Caco-2 (cell line): Measurements from ENCODE around the gene TPST2. TPM values are rescaled to one million over a fixed set of nuclear protein-coding genes. Genes with fewer than 3 reads are reported as not detected.

ENCODE experiments used
- BruUV-seq: library from RNA; stranded (reverse); fragments of 400-500 nt; replicated peaks from 2 replicates; lab custom pipeline; 2021; lab: Mats Ljungman, UMichigan
- CTCF ChIA-PET: fragments of 300-600 bp; sonication (Branson Sonifier 250); formaldehyde crosslinking; loops from one replicate; lab custom pipeline; 2022; ENCODE audit warnings: antibody characterized with exemption; lab: Charles Lee
- POLR2A ChIA-PET: fragments of 300-600 bp; sonication (Branson Sonifier 250); formaldehyde crosslinking; loops from one replicate; lab custom pipeline; 2022; ENCODE audit warnings: antibody characterized with exemption; lab: Charles Lee
- DNase-seq, 2 experiments: peaks; one replicate each; pipeline versions ENCODE4 v3.0.0 to v3.0.0-alpha.2; 2020 to 2022
- H3K27me3 ChIP-seq: replicated peaks from 2 replicates; pipeline ENCODE4 v1.6.0; 2011; ENCODE audit warnings: low read length; ENCODE audit not compliant: control insufficient read depth, insufficient read depth
- H3K36me3 ChIP-seq: 2 replicates; pipeline ENCODE4 v1.5.1; 2011; ENCODE audit warnings: low read length; ENCODE audit not compliant: control insufficient read depth, insufficient read depth
- H3K4me1 ChIP-seq: fragments of 250-450 bp; sonication (Bioruptor Pico); 2 replicates; pipeline ENCODE4 v1.5.1; 2020; ENCODE audit warnings: mild to moderate bottlenecking
- H3K4me3 ChIP-seq: 2 replicates; pipeline ENCODE4 v1.5.1; 2011; ENCODE audit warnings: low read depth, mild to moderate bottlenecking, control low read depth, low read length
- H3K9me3 ChIP-seq: fragments of 250-450 bp; sonication (Bioruptor Pico); 2 replicates; pipeline ENCODE4 v1.5.1; 2020; ENCODE audit warnings: mild to moderate bottlenecking, moderate library complexity
- H3K27ac Mint-ChIP-seq: one replicate; pipeline ENCODE4 v1.8.0; 2022; ENCODE audit warnings: mixed read lengths; ENCODE audit not compliant: unreplicated experiment
- H3K27me3 Mint-ChIP-seq: one replicate; pipeline ENCODE4 v1.8.0; 2022; ENCODE audit warnings: mixed read lengths; ENCODE audit not compliant: insufficient read depth, unreplicated experiment
- H3K36me3 Mint-ChIP-seq: one replicate; pipeline ENCODE4 v1.8.0; 2022; ENCODE audit warnings: mild to moderate bottlenecking, mixed read lengths; ENCODE audit not compliant: insufficient read depth, unreplicated experiment
- H3K4me1 Mint-ChIP-seq: one replicate; pipeline ENCODE4 v1.8.0; 2022; ENCODE audit warnings: low read depth, mixed read lengths; ENCODE audit not compliant: unreplicated experiment
- H3K4me3 Mint-ChIP-seq: one replicate; pipeline ENCODE4 v1.8.0; 2022; ENCODE audit warnings: mild to moderate bottlenecking, moderate library complexity, mixed read lengths; ENCODE audit not compliant: unreplicated experiment
- H3K9me3 Mint-ChIP-seq: one replicate; pipeline ENCODE4 v1.8.0; 2022; ENCODE audit warnings: mixed read lengths; ENCODE audit not compliant: unreplicated experiment
- CTCF ChIP-seq, 2 experiments: fragments of 200-600 bp in 1 of 2; IDR thresholded peaks; 1 replicate in 1 of 2; 2 replicates in 1 of 2; pipeline versions ENCODE4 v1.5.1 to v1.8.0; 2011 to 2022; ENCODE audit warnings: antibody characterized with exemption in 1 of 2, control low read depth in 1 of 2, inconsistent platforms in 1 of 2, low read depth in 1 of 2, low read length in 1 of 2, mild to moderate bottlenecking in 1 of 2, moderate library complexity in 1 of 2; ENCODE audit not compliant: insufficient read depth in 1 of 2, severe bottlenecking in 1 of 2, unreplicated experiment in 1 of 2
- intact Hi-C: fragments of 100-400 bp; cut with micrococcal nuclease; formaldehyde crosslinking; loops from one replicate; pipeline ENCODE4 v1.10.0; 2022; ENCODE audit not compliant: unreplicated experiment
- total RNA-seq: library from RNA; stranded (reverse); gene quantifications from 2 replicates; pipeline ENCODE4 v1.2.3, GENCODE V29; 2022

TPST2 gene
- total RNA-seq, 1 experiment from 2014 or later, result 9.5 TPM

- BruUV-seq, result no TSS peak
- Histone ChIP-seq H3K4me1 (no peaks in the 10 kb centered on the region), H3K27me3 (no peaks in the 10 kb centered on the region), H3K4me3 (no peak overlapping the region), H3K9me3 (no peaks in the 10 kb centered on the region), H3K36me3 (no peaks in the 10 kb centered on the region)
- H3K27ac Mint-ChIP-seq, result no peak overlapping the region
- H3K9me3 Mint-ChIP-seq, result no peaks in the 10 kb centered on the region
- DNase-seq, result no peak
- ChIA-PET CTCF (no interaction called here), POLR2A (no interaction called here)
- no peaks in the 10 kb centered on the region for H3K27me3 Mint-ChIP-seq
- H3K4me1 Mint-ChIP-seq, result no peaks in the 10 kb centered on the region
- intact Hi-C loops, result no loop called here
- H3K4me3 Mint-ChIP-seq, result no peak overlapping the region
- TF ChIP-seq CTCF (IDR thresholded peaks at IDR 0.05; ENCODE audit: insufficient read depth in 1 of 2, low read depth in 1 of 2, low read length in 1 of 2, severe bottlenecking in 1 of 2, unreplicated experiment in 1 of 2), result no peak
- H3K36me3 Mint-ChIP-seq, result no peaks in the 10 kb centered on the region
These were observed 34.5 kb downstream of the TPST2 start for GRCh38 chr22:26555478-26555877.

DNA sequence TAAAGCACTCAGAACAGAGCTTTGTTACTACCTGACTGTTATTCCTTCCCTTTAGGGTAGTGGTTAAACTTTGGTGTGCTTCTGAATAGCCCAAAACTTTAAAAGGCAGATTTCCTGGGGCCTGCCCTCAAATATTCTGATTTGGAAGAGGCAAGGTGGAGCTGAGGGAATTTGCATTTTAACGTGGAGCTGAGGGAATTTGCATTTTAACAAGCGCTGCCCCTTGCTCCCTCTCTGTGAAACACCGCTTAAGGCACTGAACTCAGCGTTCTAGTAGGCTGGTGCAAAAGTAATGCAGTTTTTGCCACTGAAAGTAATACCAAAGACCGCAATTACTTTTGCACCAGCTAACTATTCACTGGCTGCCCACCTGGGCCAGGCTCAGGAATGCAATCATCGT, 35.0 kb downstream of the TPST2 start:
- H3K4me1 Mint-ChIP-seq, result no peaks in the 10 kb centered on the region

DNA sequence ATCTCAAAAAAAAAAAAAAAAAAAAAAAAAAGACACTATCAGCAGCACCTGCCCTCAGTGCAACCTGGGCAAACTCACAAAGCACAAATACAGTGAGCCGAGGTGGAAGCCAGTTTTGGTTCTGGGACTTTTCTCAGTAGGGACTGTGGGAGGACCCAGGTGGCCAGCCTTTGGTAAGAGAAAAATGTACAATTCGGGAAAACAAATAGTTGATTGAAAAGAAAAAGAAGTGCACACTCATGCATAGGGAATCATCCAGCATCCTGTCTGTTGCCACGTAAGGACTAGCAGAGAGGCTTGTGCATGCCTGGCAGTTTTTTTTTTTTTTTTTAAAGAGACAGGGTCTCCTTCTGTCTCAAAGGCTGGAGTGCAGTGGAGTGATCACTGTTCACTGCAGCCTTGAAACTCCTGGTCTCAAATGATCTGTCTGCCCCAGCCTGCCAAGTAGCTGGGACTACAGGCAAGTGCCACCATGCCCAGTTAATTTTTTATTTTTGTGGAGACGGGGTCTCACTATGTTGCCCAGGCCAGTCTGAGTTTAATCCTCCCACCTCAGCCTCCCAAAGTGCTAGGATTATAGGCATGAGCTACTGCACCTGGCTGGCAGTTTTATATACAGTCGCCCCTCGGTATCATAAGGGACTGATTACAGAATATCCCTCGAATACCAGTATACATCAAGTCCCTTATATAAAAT, 36.7 kb downstream of the TPST2 start:
- CTCF ChIA-PET, result no interaction called here
- no peaks in the 10 kb centered on the region for H3K36me3 ChIP-seq
- Mint-ChIP-seq H3K4me1 (peaks cover 4% of the 10 kb centered on the region), H3K27ac (no peak overlapping the region), H3K9me3 (no peaks in the 10 kb centered on the region), H3K27me3 (no peaks in the 10 kb centered on the region), H3K36me3 (peaks cover 3% of the 10 kb centered on the region), H3K4me3 (no peak overlapping the region)
- no peak for TF ChIP-seq CTCF (IDR thresholded peaks at IDR 0.05; ENCODE audit: insufficient read depth in 1 of 2, low read depth in 1 of 2, low read length in 1 of 2, severe bottlenecking in 1 of 2, unreplicated experiment in 1 of 2)
- POLR2A ChIA-PET, result no interaction called here
- no peaks in the 10 kb centered on the region for H3K4me1 ChIP-seq
- no peak for DNase-seq
- H3K27me3 ChIP-seq, result no peaks in the 10 kb centered on the region
- H3K4me3 ChIP-seq, result no peak overlapping the region
- intact Hi-C loops, result no loop called here
- no peaks in the 10 kb centered on the region for H3K9me3 ChIP-seq
- no TSS peak for BruUV-seq

More for the DNA sequence above, 35.0 kb downstream of the TPST2 start:
- Mint-ChIP-seq H3K27ac (no peak overlapping the region), H3K9me3 (no peaks in the 10 kb centered on the region), H3K27me3 (no peaks in the 10 kb centered on the region), H3K4me3 (no peak overlapping the region), H3K36me3 (no peaks in the 10 kb centered on the region)
- Histone ChIP-seq H3K36me3 (no peaks in the 10 kb centered on the region), H3K27me3 (no peaks in the 10 kb centered on the region), H3K9me3 (no peaks in the 10 kb centered on the region), H3K4me3 (no peak overlapping the region), H3K4me1 (no peaks in the 10 kb centered on the region)
- no peak for DNase-seq
- intact Hi-C loops, result no loop called here
- POLR2A ChIA-PET, result no interaction called here
- CTCF ChIA-PET, result interaction anchor here (0.6 kb wide), 1 partner anchor 1100 kb away, joined by 4 read pairs; no protein-coding TSS in a partner anchor
- no TSS peak for BruUV-seq
- no peak for TF ChIP-seq CTCF (IDR thresholded peaks at IDR 0.05; ENCODE audit: insufficient read depth in 1 of 2, low read depth in 1 of 2, low read length in 1 of 2, severe bottlenecking in 1 of 2, unreplicated experiment in 1 of 2)
